Skeletal muscle satellite cell (primary cell): ENCODE measurements around the gene GRK5.

Experiments used
- H3K27me3 ChIP-seq: 2 replicates; pipeline ENCODE4 v1.7.0; 2013; ENCODE audit warnings: low read length; ENCODE audit not compliant: control insufficient read depth, insufficient read depth
- H3K36me3 ChIP-seq: 2 replicates; pipeline ENCODE4 v1.7.0; 2013; ENCODE audit warnings: mild to moderate bottlenecking, control low read depth, low read length; ENCODE audit not compliant: insufficient read depth
- H3K4me1 ChIP-seq: 2 replicates; pipeline ENCODE4 v1.7.0; 2013; ENCODE audit warnings: low read length; ENCODE audit not compliant: control insufficient read depth, insufficient read depth
- H3K4me2 ChIP-seq: 2 replicates; pipeline ENCODE4 v1.7.0; 2013; ENCODE audit warnings: mild to moderate bottlenecking, low read length
- H3K4me3 ChIP-seq: 2 replicates; pipeline ENCODE4 v1.7.0; 2013; ENCODE audit warnings: low read length
- H3K9ac ChIP-seq: 2 replicates; pipeline ENCODE4 v1.7.0; 2013; ENCODE audit warnings: mild to moderate bottlenecking, low read depth, low read length, moderate library complexity
- H3K9me3 ChIP-seq: replicated peaks from 2 replicates; pipeline ENCODE4 v1.7.0; 2013; ENCODE audit warnings: mild to moderate bottlenecking, control low read depth, low read length

The GRK5 gene

DNA sequence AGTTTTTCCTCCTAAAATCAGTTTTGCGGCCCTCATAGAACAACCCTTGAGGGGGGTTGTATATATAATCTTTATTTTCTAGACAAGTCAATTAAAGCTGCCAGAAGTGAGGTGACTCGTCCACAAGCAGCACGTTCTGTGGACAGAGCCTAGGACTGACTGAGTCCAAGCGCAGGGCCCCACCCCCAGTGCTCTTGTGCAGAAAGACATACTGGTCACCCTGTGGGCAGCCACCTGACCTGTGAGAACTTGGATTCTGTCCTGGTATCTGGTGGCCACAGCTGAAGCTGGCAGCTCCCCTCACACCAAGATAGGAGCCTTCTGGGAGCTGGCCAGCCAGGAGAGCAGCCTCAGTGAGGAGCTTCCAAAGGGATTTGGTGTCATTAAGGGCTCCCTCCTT, 89.3 kb downstream of the GRK5 start:
- Histone ChIP-seq H3K9me3 (no peaks in the 10 kb centered on the region), H3K9ac (no peak overlapping the region), H3K36me3 (no peaks in the 10 kb centered on the region), H3K4me3 (no peak overlapping the region), H3K27me3 (peaks cover 8% of the 10 kb centered on the region), H3K4me1 (no peaks in the 10 kb centered on the region), H3K4me2 (no peak overlapping the region)

GRCh38 chr10:119297207-119297968, 90.0 kb downstream of the GRK5 start:
- Histone ChIP-seq H3K27me3 (peaks cover 7% of the 10 kb centered on the region), H3K4me3 (no peak overlapping the region), H3K4me1 (no peaks in the 10 kb centered on the region)

DNA sequence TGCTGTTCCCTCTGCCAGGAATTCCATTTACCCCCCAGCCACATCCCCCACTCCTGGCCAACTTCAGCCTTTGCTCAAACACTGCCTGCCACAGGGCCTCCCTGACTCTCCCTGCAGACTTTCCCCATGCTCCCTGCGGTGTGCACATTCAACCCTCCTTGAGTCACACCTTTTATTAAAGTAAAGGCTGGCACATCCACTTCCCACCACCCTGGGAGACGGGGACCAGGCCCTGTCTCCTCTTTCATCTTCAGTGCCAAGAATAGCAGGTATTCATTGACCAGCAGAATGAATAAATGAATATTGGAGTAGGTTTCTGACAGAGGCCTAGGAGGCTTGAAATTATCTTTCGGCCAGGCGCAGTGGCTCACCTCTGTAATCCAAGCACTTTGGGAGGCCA, 91.4 kb downstream of the GRK5 start:
- no peak overlapping the region for H3K9ac ChIP-seq
- no peaks in the 10 kb centered on the region for H3K9me3 ChIP-seq
- H3K4me1 ChIP-seq: no peaks in the 10 kb centered on the region
- H3K4me3 ChIP-seq: no peak overlapping the region
- no peaks in the 10 kb centered on the region for H3K36me3 ChIP-seq
- H3K27me3 ChIP-seq: peaks cover 3% of the 10 kb centered on the region
- no peak overlapping the region for H3K4me2 ChIP-seq

More at GRCh38 chr10:119297207-119297968, 90.0 kb downstream of the GRK5 start:
- H3K9ac ChIP-seq: no peak overlapping the region
- H3K9me3 ChIP-seq: no peaks in the 10 kb centered on the region
- no peak overlapping the region for H3K4me2 ChIP-seq
- H3K36me3 ChIP-seq: no peaks in the 10 kb centered on the region

DNA sequence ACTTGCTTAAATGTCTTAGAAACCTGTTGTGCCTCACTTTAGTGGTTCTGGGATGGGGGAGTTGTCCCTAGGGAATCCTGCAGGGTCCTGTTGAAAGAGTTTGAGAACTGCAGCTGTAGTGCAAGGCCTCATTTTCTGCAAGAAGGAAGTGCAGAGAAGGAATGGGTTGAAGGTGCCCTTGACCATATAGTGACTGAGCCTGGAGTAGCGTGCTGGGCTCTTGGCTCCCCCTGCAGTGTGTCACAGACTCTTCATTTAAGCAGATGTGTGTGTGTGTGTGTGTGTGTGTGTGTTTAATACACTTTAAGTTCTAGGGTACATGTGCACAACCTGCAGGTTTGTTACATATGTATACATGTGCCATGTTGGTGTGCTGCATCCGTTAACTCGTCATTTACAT, 92.2 kb downstream of the GRK5 start:
- no peak overlapping the region for H3K9ac ChIP-seq
- H3K4me1 ChIP-seq: no peaks in the 10 kb centered on the region
- H3K4me3 ChIP-seq: no peak overlapping the region
- H3K9me3 ChIP-seq: no peaks in the 10 kb centered on the region
- no peaks in the 10 kb centered on the region for H3K27me3 ChIP-seq
- H3K36me3 ChIP-seq: no peaks in the 10 kb centered on the region
- H3K4me2 ChIP-seq: no peak overlapping the region

GRCh38 chr10:119301397-119301796, 94.0 kb downstream of the GRK5 start:
- H3K9me3 ChIP-seq: no peaks in the 10 kb centered on the region
- H3K4me3 ChIP-seq: no peak overlapping the region
- no peaks in the 10 kb centered on the region for H3K36me3 ChIP-seq
- H3K4me1 ChIP-seq: peaks cover 10% of the 10 kb centered on the region
- no peak overlapping the region for H3K4me2 ChIP-seq
- no peak overlapping the region for H3K9ac ChIP-seq
- no peaks in the 10 kb centered on the region for H3K27me3 ChIP-seq

GRCh38 chr10:119302172-119302571, 94.8 kb downstream of the GRK5 start:
- no peaks in the 10 kb centered on the region for H3K9me3 ChIP-seq
- no peak overlapping the region for H3K4me2 ChIP-seq
- H3K9ac ChIP-seq: no peak overlapping the region
- no peak overlapping the region for H3K4me3 ChIP-seq
- H3K36me3 ChIP-seq: no peaks in the 10 kb centered on the region
- no peaks in the 10 kb centered on the region for H3K27me3 ChIP-seq
- H3K4me1 ChIP-seq: peaks cover 17% of the 10 kb centered on the region

GRCh38 chr10:119302591-119303253, 95.4 kb downstream of the GRK5 start:
- Histone ChIP-seq H3K36me3 (no peaks in the 10 kb centered on the region), H3K4me2 (no peak overlapping the region), H3K9me3 (no peaks in the 10 kb centered on the region), H3K9ac (no peak overlapping the region), H3K4me3 (no peak overlapping the region), H3K27me3 (no peaks in the 10 kb centered on the region), H3K4me1 (peaks cover 17% of the 10 kb centered on the region)

DNA sequence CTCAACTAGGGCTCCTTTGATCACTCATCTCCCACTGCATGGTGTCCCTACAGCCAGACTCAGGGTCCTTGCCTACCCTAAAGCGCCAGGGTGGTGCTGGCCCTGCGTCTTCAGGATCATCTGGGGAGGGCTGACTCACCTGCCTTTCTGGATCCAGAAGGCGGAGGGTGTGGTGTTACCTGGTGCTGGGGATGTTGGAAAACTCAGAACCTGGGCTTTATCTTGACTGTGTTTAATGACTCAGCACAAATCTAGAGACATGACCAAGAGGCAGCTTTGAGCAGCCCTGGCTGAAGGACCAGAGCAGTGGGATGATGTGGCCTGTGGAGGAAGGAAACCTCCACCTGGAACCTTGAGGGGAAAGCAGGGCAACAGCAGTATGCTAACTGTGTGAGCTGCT, 96.5 kb downstream of the GRK5 start:
- no peak overlapping the region for H3K9ac ChIP-seq
- peaks cover 17% of the 10 kb centered on the region for H3K4me1 ChIP-seq
- H3K4me3 ChIP-seq: no peak overlapping the region
- no peaks in the 10 kb centered on the region for H3K9me3 ChIP-seq
- H3K4me2 ChIP-seq: no peak overlapping the region
- H3K36me3 ChIP-seq: no peaks in the 10 kb centered on the region
- H3K27me3 ChIP-seq: no peaks in the 10 kb centered on the region

DNA sequence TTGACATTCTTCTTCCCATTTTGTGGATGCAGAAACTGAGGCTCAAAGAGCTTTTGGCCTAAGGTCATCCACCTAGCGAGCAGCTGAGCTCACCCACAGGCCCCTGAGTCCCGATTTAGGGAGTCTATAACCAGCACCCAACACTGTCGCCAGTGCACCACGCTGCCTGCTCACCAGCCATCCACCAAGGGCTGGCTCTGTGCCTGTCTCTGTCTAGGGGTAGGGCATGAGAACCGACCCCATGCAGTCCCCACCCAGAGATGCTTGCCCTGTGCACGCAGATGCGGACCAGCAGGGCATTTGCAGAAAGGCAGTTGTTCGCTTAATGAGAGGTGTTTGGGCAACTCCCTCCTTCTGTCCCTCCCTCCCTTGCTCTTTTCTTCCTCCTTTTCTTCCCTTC, 97.2 kb downstream of the GRK5 start:
- H3K4me2 ChIP-seq: no peak overlapping the region
- no peaks in the 10 kb centered on the region for H3K9me3 ChIP-seq
- H3K4me3 ChIP-seq: no peak overlapping the region
- H3K4me1 ChIP-seq: peaks cover 17% of the 10 kb centered on the region
- H3K27me3 ChIP-seq: no peaks in the 10 kb centered on the region
- H3K9ac ChIP-seq: no peak overlapping the region
- H3K36me3 ChIP-seq: no peaks in the 10 kb centered on the region

GRCh38 chr10:119305860-119306513, 98.6 kb downstream of the GRK5 start:
- Histone ChIP-seq H3K36me3 (no peaks in the 10 kb centered on the region), H3K9ac (no peak overlapping the region), H3K9me3 (no peaks in the 10 kb centered on the region), H3K27me3 (no peaks in the 10 kb centered on the region), H3K4me3 (no peak overlapping the region), H3K4me1 (peaks cover 17% of the 10 kb centered on the region), H3K4me2 (peak overlapping the region; percentile 54)

- peak overlapping the region; percentile 54 for H3K4me2 ChIP-seq
- no peaks in the 10 kb centered on the region for H3K27me3 ChIP-seq
- no peaks in the 10 kb centered on the region for H3K9me3 ChIP-seq
- H3K4me3 ChIP-seq: no peak overlapping the region
- no peak overlapping the region for H3K9ac ChIP-seq
- no peaks in the 10 kb centered on the region for H3K36me3 ChIP-seq
- peaks cover 17% of the 10 kb centered on the region for H3K4me1 ChIP-seq
These were observed 99.2 kb downstream of the GRK5 start for GRCh38 chr10:119306514-119306951.
